IPS DF 6.9 (cell line): Measurements from ENCODE around the gene NTN1.

ENCODE experiments used
- DNase-seq: peaks from one replicate; pipeline ENCODE4 v3.0.0-alpha.2; 2013; ENCODE audit warnings: low read depth, low spot score
- H3K27ac ChIP-seq: one replicate; pipeline ENCODE4 v1.5.1; 2013; ENCODE audit warnings: low read length, control low read depth
- H3K27me3 ChIP-seq: 2 replicates; pipeline ENCODE4 v1.6.1; 2013; ENCODE audit warnings: mild to moderate bottlenecking, low read length; ENCODE audit not compliant: control insufficient read depth, insufficient read depth
- H3K36me3 ChIP-seq: 2 replicates; pipeline ENCODE4 v1.6.1; 2013; ENCODE audit warnings: low read length; ENCODE audit not compliant: control insufficient read depth, insufficient read depth
- H3K4me1 ChIP-seq: 2 replicates; pipeline ENCODE4 v1.6.1; 2013; ENCODE audit warnings: low read length; ENCODE audit not compliant: control insufficient read depth, insufficient read depth
- H3K4me3 ChIP-seq: 2 replicates; pipeline ENCODE4 v1.5.1; 2013; ENCODE audit warnings: mild to moderate bottlenecking, low read length
- H3K9me3 ChIP-seq: 2 replicates; pipeline ENCODE4 v1.6.1; 2013; ENCODE audit warnings: low read length, inconsistent platforms; ENCODE audit not compliant: control insufficient read depth, insufficient read depth
- WGBS: extraction: QIAGEN DNeasy Blood & Tissue Kit; methylation state at CpG from one replicate; pipeline ENCODE4 v1.1.7; 2013; ENCODE audit warnings: mixed read lengths, missing lambda C conversion rate; ENCODE audit not compliant: insufficient read length, insufficient coverage; 5-methylcytosine and 5-hydroxymethylcytosine counted together

The NTN1 gene

DNA sequence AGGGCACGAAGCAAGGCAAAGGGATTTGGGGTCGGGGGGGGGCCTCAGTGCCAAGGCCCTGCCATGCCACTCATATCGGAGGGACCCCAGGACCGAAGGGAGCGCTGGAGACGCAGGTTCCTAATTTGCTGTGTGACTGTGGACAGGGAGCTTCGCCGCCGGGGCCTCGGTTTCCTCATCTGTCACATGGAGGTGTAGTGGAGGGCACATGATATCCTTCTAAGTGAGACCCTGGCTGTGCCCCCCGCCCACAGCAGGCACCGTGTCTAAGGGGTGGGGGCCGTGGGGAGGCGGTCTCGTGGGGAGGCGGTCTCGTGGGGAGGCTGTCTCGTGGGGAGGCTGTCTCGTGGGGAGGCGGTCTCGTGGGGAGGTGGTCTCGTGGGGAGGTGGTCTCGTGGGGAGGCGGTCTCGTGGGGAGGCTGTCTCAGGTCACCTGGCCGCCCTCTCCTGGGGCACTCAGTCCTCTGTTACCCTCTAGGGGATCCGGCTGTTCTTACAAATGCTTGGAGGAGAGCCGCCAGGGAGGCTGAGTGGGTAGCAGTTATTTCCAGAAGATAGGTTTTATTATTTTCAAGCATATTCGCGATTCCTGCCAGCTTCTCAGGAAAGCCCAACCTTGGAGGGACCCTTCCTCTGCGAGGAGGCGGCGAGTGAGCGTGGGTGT is 205.0 kb downstream of the NTN1 start:
- Histone ChIP-seq H3K27ac (no peak overlapping the region), H3K36me3 (no peaks in the 10 kb centered on the region), H3K4me3 (no peak overlapping the region), H3K27me3 (no peaks in the 10 kb centered on the region), H3K4me1 (peaks cover 6% of the 10 kb centered on the region; the same call in 1 of the 2 replicates), H3K9me3 (no peaks in the 10 kb centered on the region)
- WGBS: no CpG with 5 or more reads among the region's 34 CpGs
- DNase-seq: no peak

DNA sequence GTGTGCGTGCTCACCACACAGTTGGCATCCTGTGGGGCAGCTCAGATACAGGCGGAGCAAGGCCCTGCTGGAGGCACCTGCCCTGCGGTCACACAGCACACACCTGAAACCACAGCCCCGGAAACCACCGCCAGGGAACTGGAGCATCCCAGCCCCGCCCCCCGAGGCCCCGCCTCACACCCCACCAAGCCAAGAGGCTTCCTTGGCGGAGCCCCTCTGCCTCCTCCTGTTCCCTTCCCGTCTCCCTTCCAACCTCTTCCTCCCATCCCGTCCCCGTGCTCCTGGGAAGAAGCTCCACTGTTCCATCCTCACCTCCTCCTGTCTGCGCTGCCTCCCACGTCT is 205.5 kb downstream of the NTN1 start:
- Histone ChIP-seq H3K9me3 (no peaks in the 10 kb centered on the region), H3K27ac (no peak overlapping the region), H3K4me3 (no peak overlapping the region), H3K36me3 (no peaks in the 10 kb centered on the region), H3K4me1 (peaks cover 6% of the 10 kb centered on the region; the same call in 1 of the 2 replicates), H3K27me3 (no peaks in the 10 kb centered on the region)
- DNase-seq: no peak
- no CpG with 5 or more reads among the region's 14 CpGs for WGBS

DNA sequence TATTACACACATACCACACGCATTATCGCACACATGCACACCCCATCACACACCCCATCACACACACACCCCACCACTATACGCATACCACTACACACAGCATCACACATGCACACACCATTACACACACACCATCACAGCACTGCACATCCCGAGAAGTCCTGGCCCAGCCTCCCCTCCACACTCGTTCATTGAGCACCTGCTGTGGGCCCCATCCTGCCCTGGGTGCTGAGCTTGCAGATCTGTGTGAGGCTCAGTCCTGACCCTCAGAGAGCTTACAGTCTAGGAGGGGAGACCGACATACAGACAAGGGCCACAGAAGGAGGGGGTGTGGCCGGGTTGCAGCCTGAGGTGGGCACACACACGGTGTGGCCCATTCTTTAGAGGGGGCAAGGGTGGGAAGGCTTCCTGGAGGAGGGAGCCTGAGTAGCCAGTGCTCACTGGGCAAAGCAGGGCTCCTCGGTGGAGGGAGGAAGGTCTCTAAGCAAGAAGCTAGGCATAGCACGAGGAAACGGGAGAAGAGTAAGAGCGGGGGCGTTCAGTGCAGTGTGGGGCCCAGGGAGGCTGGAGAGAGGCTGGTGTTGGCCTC is 206.6 kb downstream of the NTN1 start:
- no peak for DNase-seq
- no peaks in the 10 kb centered on the region for H3K27me3 ChIP-seq
- H3K9me3 ChIP-seq: no peaks in the 10 kb centered on the region
- peaks cover 6% of the 10 kb centered on the region; the same call in 1 of the 2 replicates for H3K4me1 ChIP-seq
- WGBS: 100% methylated on average over 3 of the region's 13 CpGs
- H3K4me3 ChIP-seq: no peak overlapping the region
- H3K36me3 ChIP-seq: no peaks in the 10 kb centered on the region
- no peak overlapping the region for H3K27ac ChIP-seq

DNA sequence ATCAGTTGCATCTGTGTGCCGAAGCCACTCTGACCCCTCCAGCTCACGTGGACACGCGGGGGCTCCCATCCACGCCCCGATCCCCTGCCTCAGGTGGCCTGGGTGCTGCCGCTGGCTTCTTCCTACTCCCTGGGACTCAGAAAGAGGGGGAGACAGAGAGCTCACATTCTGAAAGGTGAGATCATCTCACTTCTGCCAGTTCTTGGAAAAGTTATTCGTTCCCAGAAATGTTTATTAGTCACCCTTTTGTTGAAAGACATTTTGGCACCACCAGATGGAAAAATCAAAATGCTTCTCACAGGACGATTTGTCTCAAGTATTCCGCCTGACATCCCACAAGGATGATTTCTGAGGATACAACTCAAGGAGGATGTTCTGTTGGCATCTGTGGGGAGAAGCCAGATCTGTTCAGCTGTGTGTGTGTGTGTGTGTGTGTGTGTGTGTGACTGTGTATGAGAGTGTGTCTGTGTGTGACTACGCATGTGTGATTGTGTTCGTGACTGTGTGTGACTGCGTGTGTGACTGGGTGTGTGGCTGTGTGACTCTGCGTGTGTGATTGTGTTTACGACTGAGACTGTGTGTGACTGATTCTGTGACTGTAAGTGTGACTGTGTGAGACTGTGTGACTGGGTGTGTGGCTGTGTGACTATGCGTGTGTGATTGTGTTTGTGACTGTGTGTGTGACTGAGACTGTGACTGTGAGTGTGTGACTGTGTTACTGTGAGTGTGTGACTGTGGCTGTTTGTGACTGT is 207.3 kb downstream of the NTN1 start:
- DNase-seq: no peak
- no peaks in the 10 kb centered on the region for H3K36me3 ChIP-seq
- no peaks in the 10 kb centered on the region for H3K27me3 ChIP-seq
- H3K9me3 ChIP-seq: no peaks in the 10 kb centered on the region
- H3K4me3 ChIP-seq: no peak overlapping the region
- no peak overlapping the region for H3K27ac ChIP-seq
- WGBS: no CpG with 5 or more reads among the region's 16 CpGs
- H3K4me1 ChIP-seq: peaks cover 6% of the 10 kb centered on the region; the same call in 1 of the 2 replicates

DNA sequence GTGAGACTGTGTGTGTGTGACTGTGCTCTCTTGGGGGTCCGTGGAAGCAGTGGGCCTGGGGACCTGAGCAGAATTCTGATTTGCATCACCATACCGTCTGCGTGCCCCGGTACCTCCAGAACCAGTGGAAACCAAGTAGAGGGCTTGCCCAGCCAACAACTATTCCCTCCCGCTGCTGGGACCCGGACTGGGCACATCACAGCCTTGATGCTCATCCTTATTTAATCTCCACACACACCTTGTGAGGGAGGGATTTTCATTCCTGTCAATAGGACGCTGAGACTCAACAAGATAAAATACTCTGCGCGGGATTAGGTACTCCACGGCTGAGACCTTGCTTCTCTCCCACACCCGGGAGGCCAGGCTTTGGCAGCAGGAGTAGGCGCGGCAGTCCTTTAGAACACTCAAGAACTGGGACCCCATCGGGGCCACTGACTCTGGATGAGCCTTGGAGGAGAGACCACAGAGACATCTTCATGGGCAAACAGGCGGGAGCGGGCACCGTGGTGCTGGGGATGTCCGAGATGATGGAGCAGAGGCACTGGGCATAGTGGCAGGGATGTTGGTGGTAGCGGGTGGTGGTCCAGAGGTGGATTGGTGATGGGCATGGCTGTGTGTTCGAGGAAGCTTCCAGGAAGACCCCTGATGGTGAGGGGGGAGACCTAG is 208.0 kb downstream of the NTN1 start:
- no peaks in the 10 kb centered on the region for H3K27me3 ChIP-seq
- no CpG with 5 or more reads among the region's 20 CpGs for WGBS

DNA sequence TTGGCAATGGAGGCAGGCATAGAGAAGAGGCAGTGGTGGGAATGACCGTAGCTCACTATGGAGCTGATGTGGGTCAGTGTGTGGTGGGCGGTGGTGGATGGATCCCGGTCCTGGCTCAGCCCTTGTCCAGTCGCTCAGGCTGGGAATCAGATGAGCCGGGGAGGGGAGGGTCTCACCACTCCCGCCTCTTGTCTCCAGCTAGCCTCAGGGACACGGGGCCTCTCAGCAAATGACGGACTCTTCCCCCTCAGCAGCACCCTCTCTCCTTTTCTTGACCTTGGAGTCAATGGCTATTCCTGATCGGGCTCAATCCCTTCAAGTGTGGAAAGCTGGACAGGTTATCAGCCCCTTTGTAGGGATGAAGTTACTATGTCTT is 208.5 kb downstream of the NTN1 start:
- WGBS: no CpG with 5 or more reads among the region's 9 CpGs
- Histone ChIP-seq H3K9me3 (no peaks in the 10 kb centered on the region), H3K36me3 (no peaks in the 10 kb centered on the region), H3K27ac (no peak overlapping the region), H3K27me3 (no peaks in the 10 kb centered on the region), H3K4me1 (peaks cover 6% of the 10 kb centered on the region; the same call in 1 of the 2 replicates), H3K4me3 (no peak overlapping the region)
- no peak for DNase-seq

More for the DNA sequence above, 208.0 kb downstream of the NTN1 start:
- Histone ChIP-seq H3K9me3 (no peaks in the 10 kb centered on the region), H3K36me3 (no peaks in the 10 kb centered on the region), H3K27ac (no peak overlapping the region), H3K4me1 (peaks cover 6% of the 10 kb centered on the region; the same call in 1 of the 2 replicates), H3K4me3 (no peak overlapping the region)
- DNase-seq: no peak

DNA sequence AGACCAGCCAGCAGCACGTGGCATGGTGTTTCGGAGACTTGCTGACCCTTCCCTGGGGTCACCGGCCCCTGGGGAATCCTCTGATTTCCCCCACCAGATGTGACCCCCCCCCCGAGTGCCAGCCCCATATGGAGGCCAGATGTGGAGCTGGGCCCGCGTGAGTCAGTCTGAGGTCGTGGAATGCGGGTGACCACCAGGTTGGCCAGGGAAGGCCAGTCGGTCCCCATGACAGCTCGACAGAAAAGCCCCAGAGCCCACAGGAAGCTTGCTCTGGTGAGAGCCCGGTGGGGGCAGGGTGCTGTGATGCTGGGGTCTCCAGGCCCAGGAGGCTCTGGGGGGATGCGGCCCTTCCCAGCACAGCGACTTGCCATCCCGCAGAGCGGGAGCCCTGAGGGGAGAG is 209.0 kb downstream of the NTN1 start:
- no peaks in the 10 kb centered on the region for H3K36me3 ChIP-seq
- no peak overlapping the region for H3K27ac ChIP-seq
- H3K4me3 ChIP-seq: no peak overlapping the region
- no CpG with 5 or more reads among the region's 15 CpGs for WGBS
- H3K27me3 ChIP-seq: no peaks in the 10 kb centered on the region
- H3K9me3 ChIP-seq: no peaks in the 10 kb centered on the region
- DNase-seq: no peak
- H3K4me1 ChIP-seq: peaks cover 6% of the 10 kb centered on the region; the same call in 1 of the 2 replicates

DNA sequence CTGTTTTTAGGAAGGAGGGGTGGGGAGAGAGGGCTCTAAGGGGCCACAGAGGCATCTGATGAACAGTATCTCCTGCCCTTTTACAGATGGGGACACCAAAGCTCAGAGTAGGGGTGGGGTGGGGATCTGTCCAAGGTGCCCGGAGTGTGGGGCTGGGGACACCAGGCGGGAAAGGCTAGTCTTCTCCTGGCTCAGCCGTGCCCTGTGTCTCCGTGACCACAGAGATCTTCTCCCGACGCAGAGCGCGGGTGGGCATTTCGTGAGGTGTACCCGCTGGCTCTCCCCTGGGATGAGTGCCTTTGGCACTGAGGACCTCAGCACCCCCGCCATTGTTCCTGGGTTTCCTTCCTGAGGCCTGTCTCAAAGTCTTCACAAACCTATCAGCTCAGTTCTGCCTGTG is 209.6 kb downstream of the NTN1 start:
- DNase-seq: no peak
- no CpG with 5 or more reads among the region's 11 CpGs for WGBS

DNA sequence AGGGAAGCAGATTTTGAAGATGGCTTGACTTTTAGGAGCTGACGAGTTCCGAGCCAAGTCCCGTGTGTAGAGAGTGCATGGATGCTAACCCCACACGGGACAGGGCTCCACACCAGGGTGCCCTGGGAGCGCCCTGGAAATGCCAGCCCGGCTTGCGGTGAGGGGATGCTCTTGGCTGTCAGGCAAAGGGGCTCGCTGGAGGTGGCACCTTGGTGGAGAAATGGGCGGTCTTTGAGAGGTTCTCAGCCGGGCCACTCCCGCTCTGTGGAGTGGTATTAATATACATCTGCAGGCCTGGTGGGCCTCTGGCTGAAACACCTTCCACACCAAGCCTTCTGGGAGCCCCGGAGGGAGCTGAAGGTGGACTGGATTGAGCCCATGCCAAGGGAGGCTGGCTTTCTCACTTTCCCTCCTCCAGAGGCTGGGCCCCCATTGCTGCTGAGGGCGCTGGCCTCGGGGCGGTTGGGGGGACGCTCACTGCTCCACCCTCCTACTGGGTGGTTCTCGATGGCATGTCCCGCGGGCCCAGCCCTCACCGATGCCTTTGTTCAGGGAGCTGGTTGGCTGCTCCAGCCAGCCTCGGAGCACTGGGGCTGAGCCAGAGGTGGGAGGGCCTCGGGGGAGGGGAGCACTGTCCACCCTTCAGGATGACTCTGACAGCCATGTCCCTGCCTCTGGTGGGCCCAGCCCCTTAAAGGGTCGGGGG is 210.3 kb downstream of the NTN1 start:
- Histone ChIP-seq H3K4me1 (peaks cover under 1% of the 10 kb centered on the region; the same call in 1 of the 2 replicates), H3K9me3 (no peaks in the 10 kb centered on the region), H3K4me3 (no peak overlapping the region), H3K36me3 (no peaks in the 10 kb centered on the region), H3K27me3 (no peaks in the 10 kb centered on the region), H3K27ac (no peak overlapping the region)
- WGBS: no CpG with 5 or more reads among the region's 23 CpGs
- DNase-seq: no peak

More for the DNA sequence above, 209.6 kb downstream of the NTN1 start:
- peaks cover 4% of the 10 kb centered on the region; the same call in 1 of the 2 replicates for H3K4me1 ChIP-seq
- no peaks in the 10 kb centered on the region for H3K27me3 ChIP-seq
- no peaks in the 10 kb centered on the region for H3K36me3 ChIP-seq
- H3K27ac ChIP-seq: no peak overlapping the region
- H3K9me3 ChIP-seq: no peaks in the 10 kb centered on the region
- no peak overlapping the region for H3K4me3 ChIP-seq

DNA sequence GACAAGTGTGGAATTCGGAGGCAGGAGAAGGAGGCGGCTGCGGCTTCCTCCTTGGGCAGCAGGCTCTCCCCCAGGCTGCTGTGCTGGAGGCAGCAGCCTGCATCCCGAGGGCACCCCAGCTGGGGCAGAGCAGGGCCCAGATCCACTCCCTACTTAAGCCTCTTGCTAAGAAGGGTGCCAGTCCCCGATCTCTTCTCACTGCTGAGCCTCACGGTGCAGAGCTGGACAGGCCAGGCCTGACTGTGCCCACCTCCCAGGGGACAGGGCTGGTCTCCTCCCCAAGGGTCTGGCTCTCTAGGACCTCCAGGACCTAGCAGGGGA is 210.8 kb downstream of the NTN1 start:
- no peaks in the 10 kb centered on the region for H3K27me3 ChIP-seq
- no peaks in the 10 kb centered on the region for H3K36me3 ChIP-seq
- H3K27ac ChIP-seq: no peak overlapping the region

More for the DNA sequence above, 210.8 kb downstream of the NTN1 start:
- H3K9me3 ChIP-seq: no peaks in the 10 kb centered on the region
- no peaks in the 10 kb centered on the region; the same call in 1 of the 2 replicates for H3K4me1 ChIP-seq
- WGBS: no CpG with 5 or more reads among the region's 6 CpGs
- H3K4me3 ChIP-seq: no peak overlapping the region
- no peak for DNase-seq
